Activated CD8-positive, alpha-beta memory T cell treated with anti-CD3 and anti-CD28 coated beads for 24 hours (primary cell): Measurements from ENCODE around the gene CXCL9.
"Not testable (repeated sequence)": the region's sequence is repeated elsewhere in the genome, so short reads cannot be mapped to it uniquely, and the experiment has no call there.

Experiments
- DNase-seq: peaks from one replicate; pipeline ENCODE4 v3.0.0-alpha.2; 2020

Gene CXCL9

DNA sequence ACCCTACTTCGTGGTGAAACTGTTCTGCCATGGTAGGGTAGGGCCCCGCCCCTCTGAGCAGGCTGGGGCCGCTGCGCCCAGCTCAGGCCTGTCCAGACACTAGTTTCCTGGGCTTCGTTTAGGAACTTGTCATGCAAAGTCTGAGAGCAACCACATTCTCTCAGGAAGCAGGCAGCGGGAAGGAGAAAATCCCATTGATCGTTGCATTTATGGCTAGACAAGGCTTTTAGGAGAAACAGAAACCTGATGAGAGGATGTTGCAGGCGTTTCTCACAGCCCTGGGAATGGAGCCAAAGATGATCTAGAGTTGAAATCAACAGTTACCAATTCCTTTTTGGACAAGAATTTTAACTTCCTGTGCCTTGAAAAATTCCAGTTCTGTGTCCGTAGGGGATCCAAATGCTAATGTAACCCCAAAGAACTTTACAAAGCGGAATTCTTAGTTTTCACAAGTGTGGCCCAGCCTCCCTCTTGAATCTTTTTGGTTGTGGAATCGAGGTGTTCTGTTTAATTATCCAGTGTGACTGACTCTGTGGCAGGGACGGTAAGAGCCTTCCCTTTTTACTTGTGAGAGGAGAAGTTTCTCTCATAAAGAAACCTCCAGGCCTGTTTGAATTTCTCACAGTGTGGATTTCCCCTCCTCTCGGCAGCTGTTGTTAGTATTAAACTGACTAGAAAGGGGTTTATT, 4.5 kb upstream of the CXCL9 start:
- DNase-seq: no peak

DNA sequence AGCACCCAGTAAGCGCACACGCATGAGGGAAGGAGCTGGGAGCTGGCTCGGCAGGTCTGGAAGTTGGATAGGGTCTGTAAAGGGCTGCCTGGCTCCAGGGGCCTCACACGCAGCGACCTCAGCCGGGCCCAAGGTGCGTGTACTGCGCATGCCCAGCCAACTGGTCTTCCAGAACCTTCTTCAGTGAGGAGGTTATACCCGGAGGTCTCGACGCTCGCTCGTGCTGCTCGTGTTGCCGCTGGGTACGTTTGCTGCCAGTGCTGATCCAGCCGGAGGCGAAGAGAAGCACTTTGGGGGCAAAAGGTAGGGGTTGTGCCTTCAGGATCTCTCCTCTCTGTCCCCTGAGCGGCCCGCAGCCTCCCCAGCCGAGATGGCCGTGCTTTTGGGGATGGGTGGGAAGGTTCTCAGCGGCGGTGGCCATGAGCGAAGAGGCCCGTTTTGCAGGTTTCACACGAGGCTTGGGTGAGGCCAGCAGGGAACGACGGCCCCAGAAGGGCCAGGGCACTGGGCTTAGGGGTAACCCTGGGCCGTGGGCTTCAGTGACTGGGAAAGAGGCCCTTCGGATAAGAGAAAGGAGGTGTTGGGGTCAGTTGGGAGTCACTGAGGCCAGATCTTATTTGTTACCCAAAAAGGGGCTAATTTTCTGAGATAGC, 3.8 kb upstream of the CXCL9 start:
- DNase-seq: no peak

GRCh38 chr4:76010576-76010975, 3.3 kb upstream of the CXCL9 start:
- DNase-seq: no peak

GRCh38 chr4:76009311-76009710, 2.0 kb upstream of the CXCL9 start:
- no peak for DNase-seq

DNA sequence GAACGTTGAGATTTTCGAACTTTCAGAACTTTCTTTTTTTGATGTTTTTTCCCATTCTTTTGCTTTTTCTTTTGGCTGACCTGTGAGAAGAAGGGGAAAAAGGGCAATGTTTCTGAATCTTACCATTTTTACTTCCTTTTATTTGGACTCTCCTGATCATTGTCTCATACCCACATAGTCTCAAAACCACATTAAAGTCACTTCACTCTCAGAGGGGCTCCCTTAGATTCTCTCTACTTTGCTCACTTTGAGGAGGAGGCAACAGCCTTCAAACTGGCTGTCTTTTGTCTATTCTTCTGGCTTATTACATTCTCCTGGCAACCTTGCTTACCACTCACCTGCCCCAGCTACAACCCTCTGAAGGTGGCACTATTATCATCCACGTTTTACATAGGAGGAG, 3.7 kb downstream of the CXCL9 start:
- no peak for DNase-seq

DNA sequence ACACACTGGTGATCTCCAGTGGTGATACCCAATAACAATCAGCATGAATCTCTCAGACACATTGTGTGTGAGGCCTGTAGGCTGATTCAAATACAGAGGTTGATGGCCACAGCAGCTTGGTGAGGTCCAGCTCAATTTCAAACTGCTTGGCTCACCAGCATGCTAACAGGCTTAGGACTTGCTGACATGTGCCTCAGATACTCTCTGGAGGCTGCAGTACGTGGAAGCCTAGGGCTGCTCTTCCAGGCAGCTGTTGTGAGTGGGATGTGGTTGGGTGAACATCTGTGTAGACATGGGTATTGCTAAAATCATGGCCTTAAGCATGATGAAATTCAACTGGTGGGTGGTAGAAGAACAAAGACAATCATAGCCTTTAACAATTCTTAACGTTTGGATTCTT, 4.3 kb downstream of the CXCL9 start:
- DNase-seq: no peak

DNA sequence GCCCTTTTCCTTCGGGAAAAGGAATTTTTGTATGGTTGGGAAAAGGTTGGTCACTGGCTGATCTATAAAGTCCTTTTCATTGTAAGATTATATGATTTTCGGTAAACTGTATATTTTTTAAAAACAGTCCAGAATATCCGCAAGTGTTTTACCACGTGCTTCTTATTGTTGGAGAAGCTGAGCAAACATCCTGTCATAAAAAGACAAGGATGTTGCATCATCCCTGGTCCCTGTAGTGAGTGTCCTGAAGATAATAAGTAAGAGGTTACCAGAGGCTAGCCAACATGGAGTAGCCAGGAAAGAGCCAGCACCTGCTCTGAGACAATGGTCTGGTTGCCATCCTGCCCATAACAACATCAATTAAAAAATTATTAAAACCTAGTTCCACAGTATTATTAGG, 5.1 kb downstream of the CXCL9 start:
- no peak for DNase-seq

DNA sequence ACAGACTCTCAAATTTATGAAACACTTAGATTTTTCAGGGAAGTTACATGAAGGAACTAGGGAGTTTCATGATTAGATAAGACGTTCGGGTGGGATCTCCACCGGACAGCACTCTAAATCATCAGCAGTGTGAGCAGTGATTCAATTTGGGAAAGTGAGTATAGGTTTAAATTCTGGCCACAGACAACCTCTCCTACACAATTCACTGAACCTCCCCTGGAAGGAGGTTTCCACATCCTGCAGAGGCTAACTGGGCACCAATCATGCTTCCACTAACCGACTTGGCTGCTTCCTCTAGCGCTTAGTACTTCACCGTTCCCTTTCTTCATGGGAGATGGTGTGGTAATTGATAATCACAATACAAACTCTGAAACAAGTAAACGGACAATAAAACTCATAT, 5.6 kb downstream of the CXCL9 start:
- no peak for DNase-seq

GRCh38 chr4:76000279-76000678, 7.0 kb downstream of the CXCL9 start:
- no peak for DNase-seq

- DNase-seq: not testable (repeated sequence)
Observed at GRCh38 chr4:75998525-75999147, 8.7 kb downstream of the CXCL9 start.

GRCh38 chr4:75997946-75998345, 9.4 kb downstream of the CXCL9 start:
- DNase-seq: no peak

DNA sequence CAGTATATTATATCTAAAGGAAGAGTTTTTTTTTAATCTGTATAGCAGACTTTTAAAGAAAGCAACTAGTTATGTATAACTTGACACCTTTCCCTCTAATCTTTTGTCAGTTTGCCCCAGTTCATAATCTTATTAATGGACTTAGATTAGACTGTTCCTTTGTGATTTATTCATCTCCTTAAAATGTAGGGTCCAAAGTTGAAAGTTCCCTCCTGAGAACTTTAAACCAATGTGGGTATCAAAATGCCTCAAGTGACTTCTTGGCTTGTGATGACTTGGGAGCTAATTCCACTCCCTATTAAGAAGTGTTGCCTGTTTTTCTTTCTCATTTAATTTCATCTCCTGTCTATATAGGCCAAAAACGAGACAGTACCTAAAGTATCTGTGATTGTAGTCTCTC, 10.2 kb downstream of the CXCL9 start:
- DNase-seq: no peak

GRCh38 chr4:75995727-75996126, 11.6 kb downstream of the CXCL9 start:
- DNase-seq: peak; percentile 61

- no peak for DNase-seq
Observed at GRCh38 chr4:75992462-75992861, 14.8 kb downstream of the CXCL9 start.

GRCh38 chr4:75989846-75990528, 17.3 kb downstream of the CXCL9 start:
- no peak for DNase-seq

DNA sequence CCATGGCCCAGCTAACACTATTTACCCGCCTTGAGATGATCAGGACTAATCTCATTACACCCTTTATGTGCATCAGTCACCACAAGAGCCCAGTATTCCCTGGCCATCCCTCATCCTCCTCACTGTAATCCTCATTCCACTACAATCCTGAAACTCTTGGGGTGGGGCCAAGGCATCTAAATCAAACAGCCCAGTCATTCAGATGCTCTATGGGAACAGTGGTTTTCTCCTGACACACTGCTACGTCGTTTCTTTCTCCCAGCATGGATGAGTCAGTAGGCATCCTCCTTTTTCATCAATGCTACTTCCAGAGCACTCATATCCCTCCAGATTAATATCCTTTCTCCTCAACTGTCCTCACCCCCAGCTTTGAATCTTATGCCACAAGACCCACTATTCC, 22.2 kb downstream of the CXCL9 start:
- DNase-seq: no peak

GRCh38 chr4:75980576-75980975, 26.7 kb downstream of the CXCL9 start:
- no peak for DNase-seq

DNA sequence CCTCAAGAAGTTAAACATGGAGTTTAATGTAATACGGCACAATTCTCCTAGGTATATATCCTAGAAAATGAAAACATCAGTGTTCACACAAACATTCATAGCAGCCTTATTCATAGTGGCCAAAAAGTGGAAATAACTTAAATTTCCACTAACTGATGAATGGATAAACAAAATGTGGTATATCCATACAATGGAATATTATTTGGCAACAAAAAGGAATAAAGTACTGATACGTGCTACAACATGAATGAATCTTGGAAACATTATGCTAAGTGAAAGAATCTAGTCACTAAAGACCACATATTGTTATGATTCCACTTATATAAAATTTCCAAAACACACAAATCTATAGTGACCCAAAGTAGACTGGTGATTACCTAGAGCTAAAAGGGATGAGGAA, 31.1 kb downstream of the CXCL9 start:
- DNase-seq: no peak

DNA sequence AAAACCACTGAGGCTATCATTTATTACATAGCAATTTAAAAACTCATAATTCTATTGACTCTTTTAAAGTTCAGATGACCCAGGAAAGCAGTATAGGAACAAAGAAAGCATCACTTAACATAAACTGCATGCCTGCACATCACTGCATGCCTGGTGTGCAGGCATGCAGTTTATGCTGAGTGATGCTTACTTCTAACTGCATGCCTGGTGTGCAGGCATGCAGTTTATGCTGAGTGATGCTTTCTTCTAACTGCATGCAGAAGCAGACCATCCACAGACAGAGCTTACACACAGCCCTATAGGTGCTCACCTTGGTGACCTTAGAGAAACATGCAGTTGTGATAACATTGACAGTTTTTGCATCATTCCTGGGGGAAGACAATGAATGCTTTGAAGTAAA, 33.5 kb downstream of the CXCL9 start:
- DNase-seq: no peak

DNA sequence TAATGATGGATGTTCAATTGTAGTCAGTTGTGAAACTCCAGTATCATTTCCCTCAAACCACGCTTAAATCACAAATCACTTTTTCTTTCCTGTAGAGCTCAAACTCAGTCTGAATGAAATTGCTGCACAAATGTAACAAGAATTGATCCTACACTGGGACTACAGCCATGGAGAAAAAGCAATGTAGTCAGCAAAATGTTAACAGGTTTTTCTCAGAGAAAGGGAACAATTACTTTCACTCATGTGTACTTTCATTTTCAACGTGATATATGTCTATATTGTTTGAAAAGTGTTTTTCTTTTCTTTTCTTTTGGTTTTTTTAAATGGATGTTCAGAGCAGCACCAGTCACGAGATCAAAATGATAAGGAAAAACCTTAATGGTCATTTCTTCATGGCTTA, 39.2 kb downstream of the CXCL9 start:
- DNase-seq: no peak

DNA sequence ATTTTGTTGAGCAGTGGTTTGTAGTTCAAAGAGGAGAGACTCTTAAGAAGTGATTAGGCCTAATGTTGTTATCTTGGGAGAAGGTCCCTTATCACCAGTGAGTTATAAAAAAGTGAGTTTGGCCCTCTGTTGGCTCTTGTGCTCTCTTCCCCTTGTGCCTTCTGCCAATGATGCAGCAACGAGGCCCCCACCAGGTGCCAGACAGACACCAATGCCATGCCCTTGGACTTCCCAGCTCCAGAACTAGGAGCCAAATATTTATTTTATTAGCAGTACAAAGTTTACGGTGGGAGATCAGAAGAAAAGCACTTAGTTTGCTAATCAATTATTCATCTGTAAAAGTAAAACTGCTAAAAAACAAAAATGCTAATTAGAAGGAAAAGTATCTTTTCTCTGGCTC, 43.8 kb downstream of the CXCL9 start:
- no peak for DNase-seq

GRCh38 chr4:75962072-75962471, 45.2 kb downstream of the CXCL9 start:
- DNase-seq: not testable (repeated sequence)

GRCh38 chr4:75958546-75958945, 48.8 kb downstream of the CXCL9 start:
- not testable (repeated sequence) for DNase-seq

GRCh38 chr4:75954811-75955210, 52.5 kb downstream of the CXCL9 start:
- DNase-seq: not testable (repeated sequence)
